Thoracic aorta (tissue), 2 donors: ENCODE measurements around the gene PTPA. TPM values are rescaled to one million over a fixed set of nuclear protein-coding genes. Genes with fewer than 3 reads are reported as not detected.
A peak's percentile ranks its signal among the peaks of the same experiment; 100 is the strongest.

Source experiments
- ATAC-seq: fragments of 150-250 bp; one replicate; pipeline ENCODE4 v1.8.0; 2017; ENCODE audit warnings: low read depth; ENCODE audit not compliant: insufficient number of reproducible peaks, low FRiP score
- DNase-seq: peaks from one replicate; pipeline ENCODE4 v3.0.0-alpha.2; 2020; ENCODE audit warnings: low spot score
- H3K27ac ChIP-seq, 2 donors: fragments of 200-600 bp; sonication (generic); 1 replicate in 1 of 2; 2 replicates in 1 of 2; pipeline ENCODE4 v1.5.1; 2016; ENCODE audit warnings: mild to moderate bottlenecking in 2 of 2, moderate library complexity in 2 of 2
- H3K27me3 ChIP-seq: fragments of 200-600 bp; sonication (generic); replicated peaks from 2 replicates; pipeline ENCODE4 v1.6.0; 2016; ENCODE audit warnings: mild to moderate bottlenecking; ENCODE audit not compliant: insufficient read depth
- H3K36me3 ChIP-seq: fragments of 200-600 bp; sonication (generic); one replicate; pipeline ENCODE4 v1.5.1; 2016
- H3K4me1 ChIP-seq, 2 donors: fragments of 200-600 bp; sonication (generic); 1 replicate in 1 of 2; 2 replicates in 1 of 2; pipeline versions ENCODE4 v1.5.1 to v1.6.0; 2016; ENCODE audit warnings: low read depth in 2 of 2, mild to moderate bottlenecking in 1 of 2; ENCODE audit not compliant: control insufficient read depth in 1 of 2
- H3K4me3 ChIP-seq: fragments of 200-600 bp; sonication (generic); 2 replicates; pipeline ENCODE4 v1.5.1; 2016; ENCODE audit warnings: mild to moderate bottlenecking
- H3K9me3 ChIP-seq: fragments of 200-600 bp; sonication (generic); 2 replicates; pipeline ENCODE4 v1.5.1; 2016
- total RNA-seq, 2 donors: library from RNA; depleted of rRNA; stranded (reverse); fragments of >200 nt; gene quantifications; one replicate each; pipeline versions ENCODE4 v1.1.0 to v1.2.3, GENCODE V29; 2016
- TF ChIP-seq, protein P1 (sequence below): fragments of 200-600 bp; sonication (generic); IDR thresholded peaks from one replicate; pipeline ENCODE4 v1.5.1; 2019; ENCODE audit warnings: antibody characterized with exemption

PTPA gene
- total RNA-seq, 2 donors from 2014 or later = 72.2 to 93.3 TPM

DNA sequence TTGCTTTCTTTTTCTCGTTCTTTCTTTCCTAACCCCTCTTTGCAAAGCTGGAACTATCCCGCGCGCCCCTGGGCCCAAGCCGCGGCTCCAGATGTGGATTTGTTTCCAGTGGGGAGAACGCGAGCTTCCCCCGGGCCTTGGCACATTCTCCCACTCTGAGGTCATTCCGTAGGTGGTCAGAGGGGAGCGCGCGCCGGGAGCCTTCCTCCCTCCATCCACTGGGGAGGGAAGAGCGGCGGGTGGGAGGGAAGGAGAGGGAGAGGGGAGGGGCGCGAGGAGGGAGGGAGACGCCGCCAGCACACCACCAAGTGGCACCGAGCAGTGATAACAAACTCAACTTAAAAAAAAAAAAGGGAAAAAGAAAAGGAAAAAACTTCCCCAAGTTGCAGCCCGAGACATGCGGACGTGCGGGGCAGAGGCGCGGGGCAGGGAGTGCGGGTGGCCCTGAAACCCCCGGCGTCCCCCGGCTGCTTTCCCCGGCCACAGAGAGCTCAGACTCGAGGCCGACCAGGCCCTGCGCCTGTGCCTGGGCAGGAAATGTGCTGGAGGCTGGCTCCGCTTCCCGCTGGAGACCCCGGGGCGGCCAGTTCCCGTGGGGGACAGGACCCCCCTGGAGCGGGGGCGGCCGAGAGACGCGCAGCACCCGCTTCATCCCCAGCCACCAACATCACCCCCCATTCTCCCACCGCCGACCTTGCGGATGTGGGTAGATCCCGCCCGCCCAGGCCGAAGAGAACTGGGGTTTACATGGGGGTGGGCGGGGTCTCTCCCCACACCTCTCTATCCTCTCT lies 63.7 kb downstream of the PTPA start:
- peaks cover 10 to 33% of the 10 kb centered on the region in 2 donors for H3K4me1 ChIP-seq
- peak overlapping the region; percentile 98 for H3K4me3 ChIP-seq
- H3K27me3 ChIP-seq = no peaks in the 10 kb centered on the region
- H3K27ac ChIP-seq = peak overlapping the region; percentile 96 to 99
- no peaks in the 10 kb centered on the region for H3K36me3 ChIP-seq
- TF ChIP-seq, protein P1, sequence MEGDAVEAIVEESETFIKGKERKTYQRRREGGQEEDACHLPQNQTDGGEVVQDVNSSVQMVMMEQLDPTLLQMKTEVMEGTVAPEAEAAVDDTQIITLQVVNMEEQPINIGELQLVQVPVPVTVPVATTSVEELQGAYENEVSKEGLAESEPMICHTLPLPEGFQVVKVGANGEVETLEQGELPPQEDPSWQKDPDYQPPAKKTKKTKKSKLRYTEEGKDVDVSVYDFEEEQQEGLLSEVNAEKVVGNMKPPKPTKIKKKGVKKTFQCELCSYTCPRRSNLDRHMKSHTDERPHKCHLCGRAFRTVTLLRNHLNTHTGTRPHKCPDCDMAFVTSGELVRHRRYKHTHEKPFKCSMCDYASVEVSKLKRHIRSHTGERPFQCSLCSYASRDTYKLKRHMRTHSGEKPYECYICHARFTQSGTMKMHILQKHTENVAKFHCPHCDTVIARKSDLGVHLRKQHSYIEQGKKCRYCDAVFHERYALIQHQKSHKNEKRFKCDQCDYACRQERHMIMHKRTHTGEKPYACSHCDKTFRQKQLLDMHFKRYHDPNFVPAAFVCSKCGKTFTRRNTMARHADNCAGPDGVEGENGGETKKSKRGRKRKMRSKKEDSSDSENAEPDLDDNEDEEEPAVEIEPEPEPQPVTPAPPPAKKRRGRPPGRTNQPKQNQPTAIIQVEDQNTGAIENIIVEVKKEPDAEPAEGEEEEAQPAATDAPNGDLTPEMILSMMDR = no peak
- H3K9me3 ChIP-seq = no peaks in the 10 kb centered on the region
- DNase-seq = peak; percentile 60
- ATAC-seq = peak; percentile 27

GRCh38 chr9:129175515-129175824 lies 64.3 kb downstream of the PTPA start:
- H3K9me3 ChIP-seq = no peaks in the 10 kb centered on the region
- H3K27ac ChIP-seq = peak overlapping the region; percentile 96 to 99
- H3K4me3 ChIP-seq = peak overlapping the region; percentile 98
- H3K27me3 ChIP-seq = no peaks in the 10 kb centered on the region
- ATAC-seq = no peak
- peaks cover 10 to 30% of the 10 kb centered on the region in 2 donors for H3K4me1 ChIP-seq
- no peaks in the 10 kb centered on the region for H3K36me3 ChIP-seq
- TF ChIP-seq, protein P1 = no peak
- DNase-seq = no peak

DNA sequence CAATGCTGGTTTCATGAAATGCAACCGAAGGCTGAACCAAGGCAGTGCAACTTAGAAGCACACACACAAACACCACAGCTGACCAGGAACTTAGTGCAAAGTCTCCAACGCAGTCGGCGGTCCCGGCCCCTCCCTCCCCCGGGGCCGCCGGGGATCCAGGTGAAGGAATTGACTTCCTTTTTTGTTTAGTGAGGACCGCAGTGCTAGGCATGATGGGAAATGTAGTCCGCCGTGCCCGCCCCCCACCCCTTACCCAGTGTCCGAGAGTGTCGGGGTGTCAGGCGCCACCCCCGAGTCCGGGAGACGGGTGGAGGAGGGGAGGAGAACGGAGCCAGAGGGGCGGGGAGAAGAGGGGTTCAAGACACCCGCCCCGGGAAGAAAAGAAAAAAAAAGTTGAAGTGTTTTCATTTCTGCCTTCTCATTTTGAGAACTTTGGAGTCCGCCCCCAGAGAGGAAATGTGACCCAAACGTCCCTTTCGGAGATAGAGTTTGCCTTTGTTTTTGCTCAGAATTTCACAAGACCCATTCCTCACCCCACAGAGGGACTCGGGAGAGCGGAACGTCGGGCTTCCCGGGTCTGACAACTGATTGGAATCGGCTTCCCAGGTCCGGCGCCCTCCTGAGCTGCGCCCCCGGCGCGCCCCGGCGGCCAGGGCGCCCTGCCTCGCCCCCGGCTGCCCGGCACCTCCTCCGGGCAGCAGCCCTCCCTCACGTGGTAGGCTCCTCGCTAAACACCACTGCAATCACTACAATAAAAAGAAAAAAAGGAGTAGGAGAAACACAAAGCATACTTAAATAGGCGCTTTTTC lies 64.8 kb downstream of the PTPA start:
- ATAC-seq (peak; percentile 14), DNase-seq (no peak)
- TF ChIP-seq, protein P1 = no peak
- no peaks in the 10 kb centered on the region for H3K9me3 ChIP-seq
- H3K4me3 ChIP-seq = peak overlapping the region; percentile 98
- peaks cover 10 to 30% of the 10 kb centered on the region in 2 donors for H3K4me1 ChIP-seq
- no peaks in the 10 kb centered on the region for H3K36me3 ChIP-seq
- peak overlapping the region; percentile 96 to 99 for H3K27ac ChIP-seq
- H3K27me3 ChIP-seq = no peaks in the 10 kb centered on the region

DNA sequence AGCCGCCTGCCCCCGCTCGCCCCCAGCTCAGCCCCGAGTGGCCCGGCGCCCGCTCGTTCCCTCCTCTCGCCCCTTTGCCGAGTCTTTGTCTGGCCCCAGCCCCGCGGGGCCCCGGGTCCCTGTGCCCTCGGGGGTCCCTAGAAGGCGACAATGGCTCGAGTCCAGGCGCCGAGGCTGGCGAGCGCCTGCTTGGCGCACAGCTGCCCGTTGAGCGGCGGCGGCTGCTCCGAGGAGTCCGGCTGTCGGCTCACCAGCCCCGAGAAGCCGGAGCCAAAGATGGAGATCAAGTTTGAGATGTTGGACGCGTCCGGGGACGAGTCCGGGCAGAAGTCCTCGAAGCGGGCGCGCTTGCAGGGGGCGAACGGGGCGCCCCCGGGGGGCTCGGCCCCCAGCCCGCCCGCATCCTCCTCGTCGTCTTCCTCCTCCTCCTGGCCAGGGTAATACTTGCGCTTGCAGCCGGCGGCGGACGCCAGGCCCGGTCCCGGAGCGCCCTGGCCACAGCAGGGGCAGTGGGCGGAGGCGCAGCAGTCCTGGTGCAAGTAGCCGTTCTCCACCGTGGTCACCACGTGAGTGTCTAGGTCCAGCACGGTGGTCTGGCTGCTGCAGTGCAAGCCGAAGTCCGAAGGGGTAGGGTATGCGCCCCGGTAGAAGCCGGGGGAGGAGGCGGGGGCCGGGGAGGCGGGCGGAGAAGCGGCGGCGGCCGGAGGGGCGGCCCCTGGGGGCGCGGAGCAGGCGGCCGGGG lies 65.7 kb downstream of the PTPA start:
- DNase-seq = no peak

More for the DNA sequence above, 65.7 kb downstream of the PTPA start:
- H3K36me3 ChIP-seq = no peaks in the 10 kb centered on the region
- H3K27ac ChIP-seq = peak overlapping the region; percentile 96 to 99
- peaks cover 10 to 30% of the 10 kb centered on the region in 2 donors for H3K4me1 ChIP-seq
- no peak for ATAC-seq
- TF ChIP-seq, protein P1 = no peak
- H3K27me3 ChIP-seq = no peaks in the 10 kb centered on the region
- H3K9me3 ChIP-seq = no peaks in the 10 kb centered on the region
- peak overlapping the region; percentile 98 for H3K4me3 ChIP-seq
